HG02571 (cell line): ENCODE results near the gene GIPC1.
"Not testable (repeated sequence)": the region's sequence is repeated elsewhere in the genome, so short reads cannot be mapped to it uniquely, and the experiment has no call there.

Experiments
- ATAC-seq: cut with Tn5 transposase; IDR thresholded peaks from one replicate; pipeline ENCODE4 v1.9.1; 2021; ENCODE audit warnings: mild to moderate bottlenecking, moderate library complexity; ENCODE audit not compliant: unreplicated experiment

The GIPC1 gene, protein sequence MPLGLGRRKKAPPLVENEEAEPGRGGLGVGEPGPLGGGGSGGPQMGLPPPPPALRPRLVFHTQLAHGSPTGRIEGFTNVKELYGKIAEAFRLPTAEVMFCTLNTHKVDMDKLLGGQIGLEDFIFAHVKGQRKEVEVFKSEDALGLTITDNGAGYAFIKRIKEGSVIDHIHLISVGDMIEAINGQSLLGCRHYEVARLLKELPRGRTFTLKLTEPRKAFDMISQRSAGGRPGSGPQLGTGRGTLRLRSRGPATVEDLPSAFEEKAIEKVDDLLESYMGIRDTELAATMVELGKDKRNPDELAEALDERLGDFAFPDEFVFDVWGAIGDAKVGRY

DNA sequence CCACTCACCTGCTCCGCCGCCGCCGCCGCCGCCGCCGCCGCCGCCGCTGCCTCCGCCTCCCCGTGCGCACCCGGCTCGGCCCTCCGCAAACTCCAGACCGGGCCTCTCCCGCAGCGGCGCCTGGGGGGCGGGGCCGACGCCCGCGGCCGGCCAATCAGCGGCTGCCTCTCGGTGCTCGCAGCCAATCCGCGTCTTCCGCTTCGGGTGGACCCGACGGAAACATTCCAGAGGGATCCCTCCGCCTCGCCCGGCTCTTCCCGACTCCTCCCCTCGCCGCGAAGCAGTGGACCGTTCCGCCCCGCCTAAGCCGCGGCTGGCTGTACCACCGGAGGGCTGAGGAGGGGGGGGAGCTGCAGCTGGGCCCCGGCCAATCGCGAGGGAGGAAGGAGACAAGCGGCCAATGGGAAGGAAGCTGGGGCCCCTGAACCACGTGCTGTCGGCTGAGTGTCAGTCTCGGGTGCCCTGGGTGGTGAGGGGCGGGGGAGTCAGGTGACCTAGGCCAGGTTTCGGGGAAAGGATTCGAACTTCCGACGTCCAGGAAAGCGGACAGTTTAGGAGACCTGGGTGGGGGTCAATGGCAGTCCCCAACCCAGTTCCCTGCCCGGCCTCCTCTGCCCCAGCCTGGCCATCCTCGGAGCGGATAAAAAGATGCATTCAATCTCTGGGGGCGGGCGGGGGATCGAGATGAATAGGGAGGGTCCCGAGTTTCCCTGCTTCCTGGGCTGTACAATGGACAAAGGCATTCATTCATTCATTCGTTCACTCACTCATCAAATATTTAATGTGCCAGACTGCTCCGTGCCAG, at the start of gene GIPC1:
Gene GIPC1, minus strand, starts transcription at position 99 of the 805 bp plus-strand sequence. CDS start 13,151 bp downstream, outside the sequence.
- no peak for ATAC-seq

GRCh38 chr19:14545716-14546082, 49.8 kb upstream of the GIPC1 start:
- no peak for ATAC-seq

- ATAC-seq = no peak
These were observed 49.2 kb upstream of the GIPC1 start for GRCh38 chr19:14544977-14545715.

DNA sequence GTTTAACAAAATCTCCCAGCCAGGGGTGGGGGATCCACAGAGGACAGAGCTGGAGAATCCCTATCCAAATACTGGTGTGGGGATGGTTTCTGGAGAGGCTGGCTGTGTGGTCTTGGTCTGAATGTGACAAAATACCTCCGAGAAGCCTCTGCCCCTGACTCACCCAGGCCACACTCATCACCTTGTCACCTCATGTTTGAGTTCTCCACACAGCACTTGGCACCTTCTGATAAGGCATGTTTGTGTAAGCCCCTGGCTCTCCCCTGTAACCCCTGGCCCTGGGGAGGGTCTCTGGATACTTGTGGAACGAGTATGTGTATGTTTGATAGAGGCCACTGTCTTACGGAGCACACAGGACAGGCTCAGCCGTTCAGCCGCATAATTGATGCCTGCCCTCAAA, 48.1 kb upstream of the GIPC1 start:
- ATAC-seq = no peak

DNA sequence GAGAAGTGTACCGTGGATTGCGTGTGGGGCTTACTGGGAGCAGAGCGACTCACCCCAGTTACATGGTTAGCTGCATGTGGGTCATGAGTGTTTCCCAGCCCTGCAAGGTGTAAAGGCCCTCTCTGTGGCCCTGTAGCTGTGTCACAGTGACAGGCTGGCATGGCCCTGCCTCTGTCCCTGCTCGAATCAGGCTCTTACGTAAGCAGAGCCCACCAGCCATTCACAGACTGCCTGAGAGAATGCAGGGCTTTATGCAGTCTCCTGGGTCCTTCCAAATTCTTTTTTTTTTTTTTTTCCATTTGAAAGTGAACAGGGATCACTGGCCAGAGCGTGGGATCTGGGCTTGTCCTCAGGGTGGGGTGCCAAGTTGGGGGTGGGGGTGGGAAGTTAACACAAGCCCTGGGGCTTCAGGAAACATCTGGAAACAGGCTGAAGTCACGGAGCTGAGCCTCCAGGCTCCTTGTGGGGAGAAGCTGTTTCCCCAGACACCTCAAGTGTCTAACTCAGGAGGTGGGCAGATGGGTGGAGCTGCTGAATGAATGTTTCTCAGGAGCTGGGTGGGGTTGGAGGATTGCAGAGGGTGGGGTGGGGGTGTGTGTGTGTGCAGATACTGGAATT, 46.9 kb upstream of the GIPC1 start:
- ATAC-seq = no peak

DNA sequence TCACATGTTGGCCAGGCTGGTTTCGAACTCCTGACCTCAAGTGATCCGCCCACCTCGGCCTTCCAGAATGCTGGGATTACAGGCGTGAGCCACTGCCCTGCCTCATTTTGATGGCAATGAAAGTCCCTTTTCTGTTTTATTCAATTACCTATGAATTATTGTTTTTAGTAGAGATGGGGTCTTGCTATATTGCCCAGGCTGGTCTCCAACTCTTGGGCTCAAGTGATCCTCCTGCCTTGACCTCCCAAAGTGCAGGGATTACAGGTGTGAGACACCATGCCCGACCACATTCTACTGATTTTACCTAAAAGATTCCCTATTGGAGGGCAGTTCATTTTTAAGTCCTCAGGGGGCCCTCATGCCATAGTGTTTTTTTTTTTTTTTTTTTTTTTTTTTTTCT, 46.1 kb upstream of the GIPC1 start:
- not testable (repeated sequence) for ATAC-seq

- no peak for ATAC-seq
These were observed 45.0 kb upstream of the GIPC1 start for GRCh38 chr19:14540741-14541525.

DNA sequence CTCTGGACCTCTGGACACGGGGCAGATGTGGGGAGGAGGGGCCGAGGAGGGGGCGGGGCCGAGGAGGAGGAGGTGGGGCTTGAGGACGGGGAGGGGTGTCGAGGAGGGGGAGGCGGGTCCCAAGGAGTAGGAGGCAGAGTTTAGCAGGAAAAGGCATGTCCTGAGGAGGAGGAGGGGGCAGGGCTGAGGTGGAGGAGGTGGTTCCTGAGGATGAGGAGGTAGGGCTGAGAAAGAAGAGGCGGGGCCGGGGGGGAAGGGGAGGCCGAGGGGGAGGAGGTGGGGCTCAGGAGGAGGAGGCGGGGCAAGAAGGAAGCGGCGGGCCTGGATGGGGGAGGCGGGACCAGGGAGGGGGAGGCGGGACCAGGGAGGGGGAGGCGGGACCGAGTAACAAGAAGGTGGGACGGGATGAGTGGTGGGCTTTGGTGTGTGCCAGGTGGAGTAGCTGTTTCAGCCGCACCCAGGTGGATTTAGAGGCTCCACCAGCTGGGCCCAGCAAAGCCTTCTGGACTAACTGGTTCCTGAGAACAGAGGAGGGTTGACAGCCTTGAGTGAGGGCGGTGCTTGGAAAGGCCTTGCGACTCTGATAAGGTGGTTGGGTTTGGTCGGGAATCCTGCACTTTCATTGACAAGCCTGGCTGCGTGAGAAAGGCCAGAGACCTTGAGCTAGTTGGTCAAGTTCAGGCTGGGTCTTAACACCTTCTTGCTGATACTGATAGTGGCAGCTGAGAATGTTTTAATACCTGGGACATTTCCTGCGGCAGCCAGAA, 41.2 kb upstream of the GIPC1 start:
- ATAC-seq = no peak

- no peak for ATAC-seq
These were observed 37.5 kb upstream of the GIPC1 start for GRCh38 chr19:14533450-14533849.

GRCh38 chr19:14530506-14530905, 34.6 kb upstream of the GIPC1 start:
- ATAC-seq = no peak

DNA sequence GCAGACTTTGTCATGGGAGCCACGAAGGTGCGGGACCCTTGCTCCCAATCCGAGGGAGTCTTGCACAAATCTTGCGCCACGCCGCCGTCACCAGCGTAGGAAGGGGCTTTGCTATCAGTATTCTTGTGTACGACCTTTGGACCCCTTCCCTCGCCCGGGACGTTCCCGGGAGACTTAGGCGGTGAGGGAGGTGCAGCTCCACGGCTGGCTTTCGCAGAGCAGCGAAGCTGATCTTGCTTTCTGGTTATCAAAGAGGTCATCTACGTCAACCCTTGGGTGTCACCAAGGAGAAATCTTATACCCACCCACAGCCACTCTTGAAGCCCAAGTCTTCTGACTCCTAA, 34.0 kb upstream of the GIPC1 start:
- ATAC-seq = no peak

DNA sequence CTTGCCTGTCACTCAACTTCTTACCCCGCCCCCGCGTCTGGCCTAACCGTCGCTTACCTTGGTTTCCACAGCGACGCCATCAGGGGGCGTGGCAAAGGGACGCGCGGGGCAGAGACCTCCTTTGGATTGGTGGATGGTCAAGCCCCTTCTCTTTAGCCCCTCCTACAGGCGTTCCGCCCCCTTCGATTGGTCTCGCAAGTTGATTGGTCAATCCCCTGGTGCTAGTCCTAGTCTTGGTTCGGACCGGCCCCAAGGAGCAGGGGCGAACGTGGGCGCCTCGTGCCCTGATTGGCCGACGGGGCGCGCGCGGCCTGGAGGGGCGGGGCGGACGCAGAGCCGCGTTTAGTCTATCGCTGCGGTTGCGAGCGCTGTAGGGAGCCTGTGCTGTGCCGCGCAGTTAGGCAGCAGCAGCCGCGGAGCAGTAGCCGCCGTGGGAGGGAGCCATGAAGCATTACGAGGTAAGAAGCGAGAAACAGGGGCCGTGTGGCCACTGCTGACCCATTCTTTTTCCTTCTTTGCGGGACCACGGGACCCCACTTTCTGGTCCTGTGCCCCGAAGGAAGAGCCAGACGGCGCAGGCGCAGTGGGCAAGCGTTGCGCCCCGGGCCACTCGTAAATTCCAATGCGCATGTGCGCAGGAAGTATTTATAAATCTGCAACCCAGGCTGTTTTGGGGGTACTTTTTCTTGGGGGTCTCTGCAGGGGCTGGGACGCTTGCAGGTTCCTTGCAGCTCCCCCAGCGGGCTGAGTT, 33.5 kb upstream of the GIPC1 start, which contains the start of gene TECR:
Gene TECR, plus strand, starts transcription at position 341 of the 751 bp plus-strand sequence. Its CDS starts 103 bp downstream, at position 444.
- ATAC-seq = peak; percentile 96

GRCh38 chr19:14528419-14529253, 32.7 kb upstream of the GIPC1 start:
- ATAC-seq = no peak

- no peak for ATAC-seq
These were observed 30.5 kb upstream of the GIPC1 start for GRCh38 chr19:14526423-14526822.

GRCh38 chr19:14525729-14526128, 29.8 kb upstream of the GIPC1 start:
- no peak for ATAC-seq

- ATAC-seq = no peak
These were observed 24.6 kb upstream of the GIPC1 start for GRCh38 chr19:14520543-14520942.

DNA sequence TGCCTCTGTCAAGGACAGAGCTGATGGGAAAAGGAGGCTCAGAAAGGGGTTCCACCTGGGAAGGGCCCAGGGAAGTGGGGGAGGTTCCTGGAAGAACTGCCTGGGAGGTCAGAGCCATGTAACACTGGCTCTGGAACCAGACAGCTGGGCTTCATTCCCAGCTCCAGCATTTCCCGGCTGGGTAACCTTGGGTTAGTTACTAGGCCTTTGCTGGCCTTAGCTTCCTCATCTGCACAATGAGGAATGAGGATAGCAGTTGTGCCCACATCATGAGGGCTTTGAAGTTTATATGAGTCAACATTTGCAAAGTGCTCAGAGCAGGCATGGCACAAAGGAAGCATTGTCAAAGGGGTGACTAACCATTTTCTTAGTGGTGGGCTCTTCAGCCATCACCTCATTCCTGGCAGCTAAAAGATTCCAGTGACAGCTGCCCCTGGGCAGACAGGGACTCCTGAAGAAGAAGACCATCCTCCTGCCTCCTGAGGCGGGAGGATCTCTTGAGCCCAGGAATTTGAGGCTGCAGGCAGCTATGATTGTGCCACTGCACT, 24.0 kb upstream of the GIPC1 start:
- ATAC-seq = no peak
